GM12891 (cell line): ENCODE measurements around the gene ZNF518A.

Experiments
- DNase-seq: peaks from one replicate; pipeline ENCODE4 v3.0.0; 2011; ENCODE audit warnings: low spot score; ENCODE audit not compliant: insufficient read length
- FAIRE-seq: peaks from 2 replicates; lab custom pipeline; 2011; peaks lifted over from hg19 to GRCh38; lab: Jason Lieb, UNC
- PAX5 ChIP-seq: IDR thresholded peaks from 2 replicates; pipeline ENCODE4 v1.6.1; 2011; ENCODE audit warnings: low read length, moderate library complexity, mild to moderate bottlenecking; ENCODE audit not compliant: insufficient read depth, severe bottlenecking
- POLR2A ChIP-seq: IDR thresholded peaks from 2 replicates; pipeline ENCODE4 v1.6.1; 2011; ENCODE audit warnings: low read depth, low read length, control low read depth
- POLR2AphosphoS5 ChIP-seq: IDR thresholded peaks from 2 replicates; pipeline ENCODE4 v1.6.1; 2011; ENCODE audit warnings: low read depth, low read length, control low read depth
- POU2F2 ChIP-seq: IDR thresholded peaks from 2 replicates; pipeline ENCODE4 v1.6.1; 2011; ENCODE audit warnings: low read depth, mild to moderate bottlenecking, control low read depth, low read length, moderate library complexity
- SPI1 ChIP-seq: IDR thresholded peaks from 2 replicates; pipeline ENCODE4 v1.6.1; 2011; ENCODE audit warnings: low read depth, low read length, control low read depth
- TAF1 ChIP-seq: IDR thresholded peaks from 2 replicates; pipeline ENCODE4 v1.6.1; 2011; ENCODE audit warnings: low read depth, low read length, control low read depth

The ZNF518A gene

GRCh38 chr10:96131621-96132020 lies 1.5 kb downstream of the ZNF518A start:
- no peak for DNase-seq
- FAIRE-seq = no peak
- TF ChIP-seq POLR2AphosphoS5 (no peak), PAX5 (no peak), POU2F2 (no peak), SPI1 (no peak), POLR2A (no peak)

- TF ChIP-seq POLR2A (no peak), SPI1 (no peak), TAF1 (no peak), POU2F2 (no peak), PAX5 (no peak), POLR2AphosphoS5 (no peak)
- no peak for FAIRE-seq
- DNase-seq = no peak
Measured at GRCh38 chr10:96133135-96133534, 3.0 kb downstream of the ZNF518A start.

- FAIRE-seq = no peak
- DNase-seq = no peak
- TF ChIP-seq POU2F2 (no peak), TAF1 (no peak), PAX5 (no peak), POLR2A (no peak), POLR2AphosphoS5 (no peak), SPI1 (no peak)
Measured at GRCh38 chr10:96136810-96137209, 6.7 kb downstream of the ZNF518A start.

- TF ChIP-seq POU2F2 = no peak
- TF ChIP-seq POLR2AphosphoS5 = no peak
- no peak for TF ChIP-seq POLR2A
- TF ChIP-seq TAF1 = no peak
- no peak for TF ChIP-seq SPI1
- TF ChIP-seq PAX5 = no peak
- no peak for FAIRE-seq
- no peak for DNase-seq
Measured at GRCh38 chr10:96137567-96137966, 7.5 kb downstream of the ZNF518A start.

- TF ChIP-seq SPI1 (peak; percentile 77), POU2F2 (no peak)
- peak; percentile 14 for DNase-seq
- peak; percentile 92 for FAIRE-seq
Measured at GRCh38 chr10:96138102-96138501, 8.0 kb downstream of the ZNF518A start.

- TF ChIP-seq SPI1 (no peak), POLR2AphosphoS5 (no peak)
- DNase-seq (no peak), FAIRE-seq (peak; percentile 90)
Measured at GRCh38 chr10:96152437-96152836, 22.3 kb downstream of the ZNF518A start.

GRCh38 chr10:96153070-96153469 lies 23.0 kb downstream of the ZNF518A start:
- peak; percentile 16 for FAIRE-seq
- TF ChIP-seq POLR2AphosphoS5 (no peak), PAX5 (no peak), SPI1 (no peak), POU2F2 (no peak), TAF1 (no peak), POLR2A (no peak)

GRCh38 chr10:96165726-96166125 lies 35.6 kb downstream of the ZNF518A start:
- DNase-seq (no peak), FAIRE-seq (no peak)
- TF ChIP-seq POLR2AphosphoS5 (no peak), TAF1 (no peak)

More at GRCh38 chr10:96153070-96153469, 23.0 kb downstream of the ZNF518A start:
- DNase-seq = no peak

GRCh38 chr10:96168546-96168945 lies 38.4 kb downstream of the ZNF518A start:
- FAIRE-seq = no peak
- TF ChIP-seq TAF1 = no peak
- no peak for TF ChIP-seq POLR2A
- TF ChIP-seq SPI1 = no peak
- no peak for TF ChIP-seq POLR2AphosphoS5
- no peak for TF ChIP-seq POU2F2
- no peak for TF ChIP-seq PAX5
- DNase-seq = no peak

GRCh38 chr10:96170230-96170629 lies 40.1 kb downstream of the ZNF518A start:
- no peak for TF ChIP-seq TAF1
- no peak for TF ChIP-seq POLR2AphosphoS5
- no peak for TF ChIP-seq PAX5
- TF ChIP-seq POLR2A = no peak
- TF ChIP-seq POU2F2 = no peak
- TF ChIP-seq SPI1 = no peak
- FAIRE-seq (no peak), DNase-seq (no peak)

GRCh38 chr10:96172666-96173065 lies 42.6 kb downstream of the ZNF518A start:
- no peak for FAIRE-seq
- no peak for TF ChIP-seq PAX5
- TF ChIP-seq TAF1 = no peak
- no peak for TF ChIP-seq POLR2A
- TF ChIP-seq POLR2AphosphoS5 = no peak
- no peak for TF ChIP-seq SPI1
- no peak for TF ChIP-seq POU2F2
- DNase-seq = no peak
